Ascending aorta (tissue), 2 donors: ENCODE measurements around the gene CCDC120. TPM values are rescaled to one million over a fixed set of nuclear protein-coding genes. Genes with fewer than 3 reads are reported as not detected.

ENCODE experiments used
- DNase-seq, 2 donors: peaks; one replicate each; pipeline ENCODE4 v3.0.0-alpha.2; 2019; ENCODE audit warnings: low spot score in 2 of 2
- H3K27ac ChIP-seq, 2 donors: fragments of 200-600 bp; sonication (generic); one replicate each; pipeline ENCODE4 v1.5.1; 2016 to 2017; ENCODE audit warnings: mild to moderate bottlenecking in 1 of 2
- H3K27me3 ChIP-seq: fragments of 200-600 bp; sonication (generic); one replicate; pipeline ENCODE4 v1.5.1; 2017
- H3K36me3 ChIP-seq, 2 donors: fragments of 200-600 bp; sonication (generic); one replicate each; pipeline ENCODE4 v1.5.1; 2016
- H3K4me1 ChIP-seq, 2 donors: fragments of 200-600 bp; sonication (generic); one replicate each; pipeline ENCODE4 v1.5.1; 2016 to 2017; ENCODE audit warnings: mild to moderate bottlenecking in 1 of 2
- H3K4me3 ChIP-seq, 2 donors: fragments of 200-600 bp; sonication (generic); one replicate each; pipeline ENCODE4 v1.5.1; 2016 to 2017; ENCODE audit warnings: mild to moderate bottlenecking in 1 of 2
- H3K9me3 ChIP-seq, 2 donors: fragments of 200-600 bp; sonication (generic); one replicate each; pipeline ENCODE4 v1.5.1; 2016
- CTCF ChIP-seq, 3 experiments: fragments of 200-600 bp in 2 of 3; fragments of 450-650 bp in 1 of 3; sonication (generic) in 2 of 3; IDR thresholded peaks; one replicate each; pipeline ENCODE4 v1.5.1; 2016 to 2019; ENCODE audit warnings: antibody characterized with exemption in 3 of 3, mild to moderate bottlenecking in 1 of 3, moderate library complexity in 1 of 3
- intact Hi-C: fragments of 100-400 bp; cut with DNase I; formaldehyde crosslinking; loops from one replicate; pipeline ENCODE4 v1.15.1; 2023
- total RNA-seq: library from RNA; depleted of rRNA; stranded (reverse); fragments of >200 nt; gene quantifications from one replicate; pipeline ENCODE4 v1.1.0, GENCODE V29; 2016

Gene CCDC120
- total RNA-seq, 1 donor from 2014 or later, result 0.11 TPM

- H3K27ac ChIP-seq, result no peak overlapping the region
- H3K9me3 ChIP-seq, result no peaks in the 10 kb centered on the region
- TF ChIP-seq CTCF (IDR thresholded peaks at IDR 0.05), result no peak
- H3K36me3 ChIP-seq, result no peaks in the 10 kb centered on the region
- no peaks in the 10 kb centered on the region for H3K4me1 ChIP-seq
- no peak for DNase-seq
- intact Hi-C loops, result no loop called here
- H3K4me3 ChIP-seq, result no peak overlapping the region
- H3K27me3 ChIP-seq, result no peaks in the 10 kb centered on the region
Measured at GRCh38 chrX:49096419-49096818, 37.6 kb downstream of the CCDC120 start.

GRCh38 chrX:49100704-49101628, 42.2 kb downstream of the CCDC120 start:
- no peaks in the 10 kb centered on the region for H3K27me3 ChIP-seq
- peak; percentile 64 to 95 for DNase-seq
- H3K9me3 ChIP-seq, result no peaks in the 10 kb centered on the region
- H3K4me1 ChIP-seq, result no peaks in the 10 kb centered on the region
- peak overlapping the region; percentile 59 to 72 for H3K4me3 ChIP-seq
- TF ChIP-seq CTCF (IDR thresholded peaks at IDR 0.05), result no peak
- no peaks in the 10 kb centered on the region for H3K36me3 ChIP-seq
- peak overlapping the region; percentile 63 to 65 for H3K27ac ChIP-seq
- intact Hi-C loops, result loop anchor here (1.0 to 10.0 kb wide), 2 partner anchors 22 to 126 kb away; partner anchors contain the start of genes KCND1 and WDR45

GRCh38 chrX:49101629-49101984, 42.8 kb downstream of the CCDC120 start:
- no peak for DNase-seq
- no peaks in the 10 kb centered on the region for H3K27me3 ChIP-seq
- H3K36me3 ChIP-seq, result no peaks in the 10 kb centered on the region
- H3K4me3 ChIP-seq, result peak overlapping the region; percentile 59 to 72
- no peak for TF ChIP-seq CTCF (IDR thresholded peaks at IDR 0.05)
- H3K4me1 ChIP-seq, result no peaks in the 10 kb centered on the region
- intact Hi-C loops, result loop anchor here (1.0 to 10.0 kb wide), 2 partner anchors 22 to 127 kb away; partner anchors contain the start of genes KCND1 and WDR45
- no peaks in the 10 kb centered on the region for H3K9me3 ChIP-seq
- peak overlapping the region; percentile 7 to 63 for H3K27ac ChIP-seq

- no peaks in the 10 kb centered on the region for H3K27me3 ChIP-seq
- intact Hi-C loops, result loop anchor here (10.0 kb wide), 1 partner anchor 127 kb away; the partner anchor contains the start of gene KCND1
- no peak for TF ChIP-seq CTCF (IDR thresholded peaks at IDR 0.05)
- no peak for DNase-seq
- no peaks in the 10 kb centered on the region for H3K9me3 ChIP-seq
- no peak overlapping the region for H3K4me3 ChIP-seq
- no peaks in the 10 kb centered on the region for H3K36me3 ChIP-seq
- no peak overlapping the region for H3K27ac ChIP-seq
- no peaks in the 10 kb centered on the region for H3K4me1 ChIP-seq
Measured at GRCh38 chrX:49102190-49102589, 43.4 kb downstream of the CCDC120 start.

- intact Hi-C loops, result loop anchor here (10.0 kb wide), 1 partner anchor 129 kb away; the partner anchor contains the start of gene KCND1
- Histone ChIP-seq H3K27ac (no peak overlapping the region), H3K36me3 (no peaks in the 10 kb centered on the region), H3K27me3 (no peaks in the 10 kb centered on the region), H3K9me3 (no peaks in the 10 kb centered on the region), H3K4me3 (no peak overlapping the region), H3K4me1 (no peaks in the 10 kb centered on the region)
- DNase-seq, result no peak
- TF ChIP-seq CTCF (IDR thresholded peaks at IDR 0.05), result no peak
Measured at GRCh38 chrX:49103637-49104036, 44.8 kb downstream of the CCDC120 start.
